Measurements from ENCODE around the gene ATG2A.

DNA sequence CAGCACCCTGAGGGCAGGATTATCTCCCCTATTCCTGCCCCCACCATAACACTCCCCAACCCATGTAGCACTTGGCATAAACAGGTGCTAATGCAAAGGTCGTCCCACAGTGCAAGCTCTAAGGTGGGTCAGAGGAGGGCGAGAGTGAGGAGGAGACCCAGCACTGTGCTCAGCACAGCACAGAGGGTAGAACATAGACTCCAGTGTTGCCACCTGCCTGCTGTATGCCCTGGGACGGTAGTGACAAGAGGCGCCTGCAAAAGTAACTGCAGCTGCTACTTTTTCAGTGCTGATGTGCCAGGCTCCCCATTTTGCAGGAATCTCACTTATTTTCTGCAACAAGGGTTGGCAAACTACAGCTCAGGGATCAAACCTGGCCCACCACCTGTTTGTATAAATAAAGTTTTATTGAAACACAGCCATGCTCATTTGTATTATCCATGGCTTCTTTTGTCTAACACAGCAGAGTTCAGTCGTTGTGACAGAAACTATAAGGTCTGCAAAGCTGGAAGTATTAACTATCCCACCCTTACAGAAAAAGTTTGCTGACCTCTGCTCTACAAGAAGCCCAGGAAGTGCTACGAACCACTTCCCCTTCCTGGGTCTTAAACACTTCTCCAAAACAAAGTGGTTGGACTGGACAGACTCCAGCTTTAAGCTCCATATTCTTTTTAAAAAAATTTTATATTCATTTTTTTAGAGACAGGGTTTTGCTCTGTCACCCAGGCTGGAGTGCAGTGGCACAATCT, 55.6 kb downstream of the ATG2A start:
- TF ChIP-seq CEBPB (IDR thresholded peaks at IDR 0.05; ENCODE audit: borderline replicate concordance in 1 of 2, low read depth in 2 of 2, low read length in 2 of 2) = no peak
- no peak for TF ChIP-seq BHLHE40 (IDR thresholded peaks at IDR 0.05; ENCODE audit: borderline replicate concordance in 1 of 2, low read depth in 2 of 2, low read length in 1 of 2)
- peak; percentile 45 for TF ChIP-seq POLR2A (IDR thresholded peaks at IDR 0.05; ENCODE audit: low read depth, low read length)
- TF ChIP-seq, protein P1, sequence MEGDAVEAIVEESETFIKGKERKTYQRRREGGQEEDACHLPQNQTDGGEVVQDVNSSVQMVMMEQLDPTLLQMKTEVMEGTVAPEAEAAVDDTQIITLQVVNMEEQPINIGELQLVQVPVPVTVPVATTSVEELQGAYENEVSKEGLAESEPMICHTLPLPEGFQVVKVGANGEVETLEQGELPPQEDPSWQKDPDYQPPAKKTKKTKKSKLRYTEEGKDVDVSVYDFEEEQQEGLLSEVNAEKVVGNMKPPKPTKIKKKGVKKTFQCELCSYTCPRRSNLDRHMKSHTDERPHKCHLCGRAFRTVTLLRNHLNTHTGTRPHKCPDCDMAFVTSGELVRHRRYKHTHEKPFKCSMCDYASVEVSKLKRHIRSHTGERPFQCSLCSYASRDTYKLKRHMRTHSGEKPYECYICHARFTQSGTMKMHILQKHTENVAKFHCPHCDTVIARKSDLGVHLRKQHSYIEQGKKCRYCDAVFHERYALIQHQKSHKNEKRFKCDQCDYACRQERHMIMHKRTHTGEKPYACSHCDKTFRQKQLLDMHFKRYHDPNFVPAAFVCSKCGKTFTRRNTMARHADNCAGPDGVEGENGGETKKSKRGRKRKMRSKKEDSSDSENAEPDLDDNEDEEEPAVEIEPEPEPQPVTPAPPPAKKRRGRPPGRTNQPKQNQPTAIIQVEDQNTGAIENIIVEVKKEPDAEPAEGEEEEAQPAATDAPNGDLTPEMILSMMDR (IDR thresholded peaks at IDR 0.05 in 2 of 3, conservative IDR thresholded peaks at IDR 0.05 in 1 of 3; ENCODE audit: control insufficient read depth in 2 of 3, extremely low read depth in 1 of 3, insufficient read depth in 1 of 3, low read depth in 3 of 3, low read length in 3 of 3) = no peak
